Activated CD4-positive, alpha-beta memory T cell treated with anti-CD3 and anti-CD28 coated beads, Interleukin-2, amount 10 ng/mL, durations not matched to agents 7 days and 5 days (primary cell): ENCODE results near the gene RSRP1. TPM values are rescaled to one million over a fixed set of nuclear protein-coding genes. Genes with fewer than 3 reads are reported as not detected.

ENCODE experiments used
- CTCF ChIA-PET: fragments of 350-600 bp; sonication (Branson Sonifier 250); formaldehyde crosslinking; loops from one replicate; lab custom pipeline; 2021; ENCODE audit warnings: antibody characterized with exemption, inconsistent platforms; lab: Charles Lee
- POLR2A ChIA-PET: fragments of 350-600 bp; sonication (Branson Sonifier 250); formaldehyde crosslinking; loops from one replicate; lab custom pipeline; 2021; ENCODE audit warnings: antibody characterized with exemption; lab: Charles Lee
- DNase-seq: peaks from one replicate; pipeline ENCODE4 v3.0.0-alpha.2; 2020
- H3K27ac Mint-ChIP-seq: one replicate; pipeline ENCODE4 v1.8.0; 2021; ENCODE audit warnings: mild to moderate bottlenecking, mixed read lengths
- H3K27me3 Mint-ChIP-seq: one replicate; pipeline ENCODE4 v1.8.0; 2021; ENCODE audit warnings: mixed read lengths
- H3K36me3 Mint-ChIP-seq: one replicate; pipeline ENCODE4 v1.8.0; 2021; ENCODE audit warnings: low read depth, mixed read lengths
- H3K4me1 Mint-ChIP-seq: one replicate; pipeline ENCODE4 v1.8.0; 2021; ENCODE audit warnings: mixed read lengths
- H3K4me3 Mint-ChIP-seq: one replicate; pipeline ENCODE4 v1.8.0; 2021; ENCODE audit warnings: mild to moderate bottlenecking, mixed read lengths
- H3K9me3 Mint-ChIP-seq: one replicate; pipeline ENCODE4 v1.8.0; 2021; ENCODE audit warnings: mixed read lengths
- total RNA-seq, 2 experiments: library from RNA; stranded (reverse); gene quantifications; one replicate each; pipeline ENCODE4 v1.2.3, GENCODE V29; 2021

RSRP1 gene
- total RNA-seq, 2 experiments from 2014 or later = 236 to 237 TPM

- ChIA-PET CTCF (no interaction called here), POLR2A (no interaction called here)
- Mint-ChIP-seq H3K36me3 (no peaks in the 10 kb centered on the region), H3K27ac (no peak overlapping the region), H3K4me3 (no peak overlapping the region), H3K4me1 (no peaks in the 10 kb centered on the region), H3K27me3 (peaks cover 26% of the 10 kb centered on the region), H3K9me3 (no peaks in the 10 kb centered on the region)
- DNase-seq = no peak
These were observed 39.2 kb downstream of the RSRP1 start for GRCh38 chr1:25208092-25208491.

- no peak overlapping the region for H3K4me3 Mint-ChIP-seq
- CTCF ChIA-PET = interaction anchor here (0.7 to 4.2 kb wide), 11 partner anchors 9 to 1056 kb away, joined by 3 to 32 read pairs (median 4); no protein-coding TSS in a partner anchor
- POLR2A ChIA-PET = interaction anchor here (0.9 kb wide), 1 partner anchor 25 kb away, joined by 4 read pairs; the partner anchor contains the start of gene SYF2
- no peaks in the 10 kb centered on the region for H3K4me1 Mint-ChIP-seq
- H3K27me3 Mint-ChIP-seq = peaks cover 21% of the 10 kb centered on the region
- H3K27ac Mint-ChIP-seq = no peak overlapping the region
- H3K36me3 Mint-ChIP-seq = no peaks in the 10 kb centered on the region
- no peak for DNase-seq
- H3K9me3 Mint-ChIP-seq = no peaks in the 10 kb centered on the region
These were observed 41.1 kb downstream of the RSRP1 start for GRCh38 chr1:25206201-25206600.

- Mint-ChIP-seq H3K4me1 (no peaks in the 10 kb centered on the region), H3K27me3 (peaks cover 20% of the 10 kb centered on the region), H3K4me3 (no peak overlapping the region), H3K9me3 (no peaks in the 10 kb centered on the region), H3K27ac (no peak overlapping the region), H3K36me3 (no peaks in the 10 kb centered on the region)
- ChIA-PET CTCF (interaction anchor here (0.7 to 4.2 kb wide), 14 partner anchors 9 to 545 kb away, joined by 3 to 32 read pairs (median 4); partner anchors contain the start of gene SYF2), POLR2A (interaction anchor here (0.9 kb wide), 1 partner anchor 26 kb away, joined by 4 read pairs; the partner anchor contains the start of gene SYF2)
- DNase-seq = no peak
These were observed 41.5 kb downstream of the RSRP1 start for GRCh38 chr1:25205786-25206185.

GRCh38 chr1:25204797-25205480, 42.3 kb downstream of the RSRP1 start:
- ChIA-PET POLR2A (no interaction called here), CTCF (interaction anchor here (0.7 to 4.2 kb wide), 21 partner anchors 8 to 544 kb away, joined by 3 to 32 read pairs (median 4); partner anchors contain the start of gene SYF2)
- H3K4me1 Mint-ChIP-seq = no peaks in the 10 kb centered on the region
- peaks cover 16% of the 10 kb centered on the region for H3K27me3 Mint-ChIP-seq
- no peaks in the 10 kb centered on the region for H3K36me3 Mint-ChIP-seq
- no peak overlapping the region for H3K4me3 Mint-ChIP-seq
- DNase-seq = no peak
- H3K9me3 Mint-ChIP-seq = no peaks in the 10 kb centered on the region
- H3K27ac Mint-ChIP-seq = no peak overlapping the region

GRCh38 chr1:25201006-25201405, 46.2 kb downstream of the RSRP1 start:
- Mint-ChIP-seq H3K9me3 (no peaks in the 10 kb centered on the region), H3K27ac (no peak overlapping the region), H3K4me1 (no peaks in the 10 kb centered on the region), H3K4me3 (no peak overlapping the region), H3K27me3 (peaks cover 21% of the 10 kb centered on the region), H3K36me3 (no peaks in the 10 kb centered on the region)
- ChIA-PET CTCF (no interaction called here), POLR2A (no interaction called here)
- no peak for DNase-seq

- peaks cover 17% of the 10 kb centered on the region for H3K27me3 Mint-ChIP-seq
- POLR2A ChIA-PET = no interaction called here
- no peak overlapping the region for H3K27ac Mint-ChIP-seq
- H3K9me3 Mint-ChIP-seq = no peaks in the 10 kb centered on the region
- DNase-seq = no peak
- no peaks in the 10 kb centered on the region for H3K4me1 Mint-ChIP-seq
- CTCF ChIA-PET = interaction anchor here (0.6 kb wide), 1 partner anchor 162 kb away, joined by 4 read pairs; no protein-coding TSS in a partner anchor
- H3K36me3 Mint-ChIP-seq = no peaks in the 10 kb centered on the region
- H3K4me3 Mint-ChIP-seq = no peak overlapping the region
These were observed 47.2 kb downstream of the RSRP1 start for GRCh38 chr1:25199819-25200620.

GRCh38 chr1:25198663-25199252, 48.5 kb downstream of the RSRP1 start:
- H3K4me3 Mint-ChIP-seq = no peak overlapping the region
- DNase-seq = no peak
- H3K27me3 Mint-ChIP-seq = peaks cover 15% of the 10 kb centered on the region
- no peaks in the 10 kb centered on the region for H3K4me1 Mint-ChIP-seq
- CTCF ChIA-PET = interaction anchor here (0.6 kb wide), 1 partner anchor 161 kb away, joined by 4 read pairs; no protein-coding TSS in a partner anchor
- H3K36me3 Mint-ChIP-seq = no peaks in the 10 kb centered on the region
- H3K9me3 Mint-ChIP-seq = no peaks in the 10 kb centered on the region
- no peak overlapping the region for H3K27ac Mint-ChIP-seq
- POLR2A ChIA-PET = no interaction called here

- H3K4me3 Mint-ChIP-seq = no peak overlapping the region
- H3K27ac Mint-ChIP-seq = no peak overlapping the region
These were observed 49.1 kb downstream of the RSRP1 start for GRCh38 chr1:25197982-25198662.

GRCh38 chr1:25197235-25197975, 49.8 kb downstream of the RSRP1 start:
- H3K4me1 Mint-ChIP-seq = no peaks in the 10 kb centered on the region
- POLR2A ChIA-PET = no interaction called here
- H3K4me3 Mint-ChIP-seq = no peak overlapping the region
- no peaks in the 10 kb centered on the region for H3K9me3 Mint-ChIP-seq
- no peaks in the 10 kb centered on the region for H3K36me3 Mint-ChIP-seq
- CTCF ChIA-PET = interaction anchor here (0.8 to 1.5 kb wide), 3 partner anchors 8 to 349 kb away, joined by 3 to 4 read pairs (median 3); no protein-coding TSS in a partner anchor
- DNase-seq = no peak
- peaks cover 15% of the 10 kb centered on the region for H3K27me3 Mint-ChIP-seq
- no peak overlapping the region for H3K27ac Mint-ChIP-seq

More at GRCh38 chr1:25197982-25198662, 49.1 kb downstream of the RSRP1 start:
- Mint-ChIP-seq H3K4me1 (no peaks in the 10 kb centered on the region), H3K36me3 (no peaks in the 10 kb centered on the region), H3K27me3 (peaks cover 15% of the 10 kb centered on the region), H3K9me3 (no peaks in the 10 kb centered on the region)
- POLR2A ChIA-PET = no interaction called here
- CTCF ChIA-PET = interaction anchor here (1.5 kb wide), 1 partner anchor 350 kb away, joined by 4 read pairs; no protein-coding TSS in a partner anchor
- no peak for DNase-seq

- no peaks in the 10 kb centered on the region for H3K36me3 Mint-ChIP-seq
- CTCF ChIA-PET = interaction anchor here (0.8 to 1.5 kb wide), 3 partner anchors 9 to 349 kb away, joined by 3 to 4 read pairs (median 3); no protein-coding TSS in a partner anchor
- DNase-seq = no peak
- no peaks in the 10 kb centered on the region for H3K9me3 Mint-ChIP-seq
- peaks cover 15% of the 10 kb centered on the region for H3K27me3 Mint-ChIP-seq
- H3K4me3 Mint-ChIP-seq = no peak overlapping the region
- H3K27ac Mint-ChIP-seq = no peak overlapping the region
- no peaks in the 10 kb centered on the region for H3K4me1 Mint-ChIP-seq
- POLR2A ChIA-PET = no interaction called here
These were observed 50.4 kb downstream of the RSRP1 start for GRCh38 chr1:25196830-25197229.

- H3K4me1 Mint-ChIP-seq = no peaks in the 10 kb centered on the region
- no peak for DNase-seq
- CTCF ChIA-PET = no interaction called here
- H3K9me3 Mint-ChIP-seq = no peaks in the 10 kb centered on the region
- no peaks in the 10 kb centered on the region for H3K36me3 Mint-ChIP-seq
- POLR2A ChIA-PET = no interaction called here
- H3K27ac Mint-ChIP-seq = no peak overlapping the region
- H3K27me3 Mint-ChIP-seq = peaks cover 15% of the 10 kb centered on the region
- no peak overlapping the region for H3K4me3 Mint-ChIP-seq
These were observed 51.4 kb downstream of the RSRP1 start for GRCh38 chr1:25195835-25196234.

GRCh38 chr1:25194572-25195020, 52.7 kb downstream of the RSRP1 start:
- DNase-seq = no peak
- Mint-ChIP-seq H3K4me1 (no peaks in the 10 kb centered on the region), H3K36me3 (no peaks in the 10 kb centered on the region), H3K4me3 (no peak overlapping the region), H3K9me3 (no peaks in the 10 kb centered on the region), H3K27ac (no peak overlapping the region), H3K27me3 (peaks cover 19% of the 10 kb centered on the region)
- CTCF ChIA-PET = no interaction called here
- POLR2A ChIA-PET = no interaction called here
